Natural killer cell (primary cell): ENCODE data around the gene TBC1D22B. TPM values are rescaled to one million over a fixed set of nuclear protein-coding genes. Genes with fewer than 3 reads are reported as not detected.
"Not testable (repeated sequence)": the region's sequence is repeated elsewhere in the genome, so short reads cannot be mapped to it uniquely, and the experiment has no call there.

ENCODE experiments used
- ATAC-seq, 3 donors: fragments of 150-1000 bp in 2 of 3; fragments of 200-7000 bp in 1 of 3; cut with Tn5 transposase; 1 replicate in 1 of 3; 2 replicates in 2 of 3; pipeline ENCODE4 v1.10.0; 2021; ENCODE audit warnings: mild to moderate bottlenecking in 2 of 3, moderate library complexity in 2 of 3
- DNase-seq, 2 donors: peaks; one replicate each; pipeline versions ENCODE4 v3.0.0 to v3.0.0-alpha.2; 2013 to 2021; ENCODE audit warnings: mixed read lengths in 1 of 2
- H3K27ac ChIP-seq: one replicate; pipeline ENCODE4 v1.5.1; 2013; ENCODE audit warnings: mild to moderate bottlenecking, low read length
- H3K27me3 ChIP-seq: one replicate; pipeline ENCODE4 v1.6.1; 2013; ENCODE audit warnings: low read length; ENCODE audit not compliant: control insufficient read depth, insufficient read depth
- H3K36me3 ChIP-seq: one replicate; pipeline ENCODE4 v1.6.1; 2013; ENCODE audit warnings: low read length; ENCODE audit not compliant: control insufficient read depth, insufficient read depth
- H3K4me1 ChIP-seq: one replicate; pipeline ENCODE4 v1.6.1; 2013; ENCODE audit warnings: low read length; ENCODE audit not compliant: control insufficient read depth, insufficient read depth
- H3K4me3 ChIP-seq: one replicate; pipeline ENCODE4 v1.5.1; 2013; ENCODE audit warnings: low read length
- H3K9me3 ChIP-seq: one replicate; pipeline ENCODE4 v1.6.1; 2013; ENCODE audit warnings: low read length; ENCODE audit not compliant: control insufficient read depth, insufficient read depth
- H3K27ac Mint-ChIP-seq, 2 donors: one replicate each; pipeline ENCODE4 v1.8.0; 2022; ENCODE audit warnings: mild to moderate bottlenecking in 2 of 2, mixed read lengths in 2 of 2, moderate library complexity in 1 of 2
- H3K27me3 Mint-ChIP-seq, 2 donors: one replicate each; pipeline ENCODE4 v1.8.0; 2022; ENCODE audit warnings: low read depth in 2 of 2, mixed read lengths in 2 of 2
- H3K36me3 Mint-ChIP-seq: one replicate; pipeline ENCODE4 v1.8.0; 2022; ENCODE audit warnings: mixed read lengths
- H3K4me1 Mint-ChIP-seq, 2 donors: one replicate each; pipeline ENCODE4 v1.8.0; 2022; ENCODE audit warnings: mixed read lengths in 2 of 2
- H3K4me3 Mint-ChIP-seq: one replicate; pipeline ENCODE4 v1.8.0; 2022; ENCODE audit warnings: mild to moderate bottlenecking, moderate library complexity, mixed read lengths
- H3K9me3 Mint-ChIP-seq, 2 donors: one replicate each; pipeline ENCODE4 v1.8.0; 2022; ENCODE audit warnings: mixed read lengths in 2 of 2
- CTCF ChIP-seq: fragments of 200-600 bp; IDR thresholded peaks from one replicate; pipeline ENCODE4 v1.8.0; 2022; ENCODE audit warnings: antibody characterized with exemption
- WGBS: methylation state at CpG from one replicate; pipeline ENCODE4 v1.1.7; 2013; ENCODE audit warnings: missing lambda C conversion rate; ENCODE audit not compliant: insufficient coverage; 5-methylcytosine and 5-hydroxymethylcytosine counted together
- intact Hi-C: fragments of 100-400 bp; cut with micrococcal nuclease; formaldehyde crosslinking; loops from one replicate; pipeline ENCODE4 v1.14.2; 2022
- total RNA-seq, 4 donors: library from RNA; stranded (reverse); fragments of 120-200 nt in 1 of 4; gene quantifications; one replicate each; pipeline versions ENCODE4 v1.2.3 to v1.2.4, GENCODE V29; 2013 to 2022

TBC1D22B gene
- total RNA-seq, 3 donors from 2014 or later (not counting 1 experiment from before 2014, with no cell fraction given), result 8.0 to 12.1 (median 12.0) TPM

GRCh38 chr6:37306624-37307222 is 49.2 kb downstream of the TBC1D22B start:
- intact Hi-C loops, result no loop called here
- TF ChIP-seq CTCF, result no peak
- Histone ChIP-seq H3K9me3 (no peaks in the 10 kb centered on the region), H3K27me3 (no peaks in the 10 kb centered on the region), H3K27ac (no peak overlapping the region), H3K4me3 (no peak overlapping the region), H3K36me3 (peaks cover 30% of the 10 kb centered on the region), H3K4me1 (no peaks in the 10 kb centered on the region)
- peaks cover 16% of the 10 kb centered on the region for H3K36me3 Mint-ChIP-seq
- no peak for DNase-seq
- no peaks in the 10 kb centered on the region for H3K4me1 Mint-ChIP-seq
- 100% methylated on average over 2 of the region's 4 CpGs for WGBS
- ATAC-seq, result no peak
- H3K27me3 Mint-ChIP-seq, result no peaks in the 10 kb centered on the region
- no peaks in the 10 kb centered on the region for H3K9me3 Mint-ChIP-seq
- H3K4me3 Mint-ChIP-seq, result no peak overlapping the region
- H3K27ac Mint-ChIP-seq, result no peak overlapping the region

GRCh38 chr6:37307484-37307883 is 49.9 kb downstream of the TBC1D22B start:
- H3K27ac Mint-ChIP-seq, H3K27ac ChIP-seq, ATAC-seq, H3K4me3 Mint-ChIP-seq, H3K27me3 ChIP-seq, H3K4me1 ChIP-seq, H3K9me3 Mint-ChIP-seq, H3K27me3 Mint-ChIP-seq, H3K9me3 ChIP-seq, intact Hi-C loops, DNase-seq, H3K4me1 Mint-ChIP-seq, H3K4me3 ChIP-seq: not testable (repeated sequence)
- H3K36me3 Mint-ChIP-seq, result peaks cover 16% of the 10 kb centered on the region
- 97% methylated on average over 10 of the region's 10 CpGs for WGBS
- H3K36me3 ChIP-seq, result peaks cover 26% of the 10 kb centered on the region

GRCh38 chr6:37308069-37308815 is 50.7 kb downstream of the TBC1D22B start:
- Histone ChIP-seq H3K4me3 (no peak overlapping the region), H3K9me3 (no peaks in the 10 kb centered on the region), H3K27ac (no peak overlapping the region), H3K36me3 (peaks cover 24% of the 10 kb centered on the region), H3K4me1 (no peaks in the 10 kb centered on the region), H3K27me3 (no peaks in the 10 kb centered on the region)
- DNase-seq (no peak), ATAC-seq (no peak)
- Mint-ChIP-seq H3K27ac (no peak overlapping the region), H3K27me3 (no peaks in the 10 kb centered on the region), H3K36me3 (peaks cover 9% of the 10 kb centered on the region), H3K4me1 (no peaks in the 10 kb centered on the region), H3K4me3 (no peak overlapping the region), H3K9me3 (no peaks in the 10 kb centered on the region)
- no peak for TF ChIP-seq CTCF
- 91% methylated on average over 5 of the region's 5 CpGs for whole genome bisulfite sequencing
- intact Hi-C loops, result no loop called here

GRCh38 chr6:37309046-37309445 is 51.5 kb downstream of the TBC1D22B start:
- Histone ChIP-seq H3K4me1 (no peaks in the 10 kb centered on the region), H3K36me3 (peaks cover 21% of the 10 kb centered on the region), H3K27me3 (no peaks in the 10 kb centered on the region), H3K4me3 (no peak overlapping the region), H3K27ac (no peak overlapping the region), H3K9me3 (no peaks in the 10 kb centered on the region)
- TF ChIP-seq CTCF, result no peak
- ATAC-seq, result no peak
- intact Hi-C loops, result no loop called here
- H3K27ac Mint-ChIP-seq, result no peak overlapping the region
- H3K4me1 Mint-ChIP-seq, result no peaks in the 10 kb centered on the region
- DNase-seq, result no peak
- no peaks in the 10 kb centered on the region for H3K27me3 Mint-ChIP-seq
- no peak overlapping the region for H3K4me3 Mint-ChIP-seq
- H3K36me3 Mint-ChIP-seq, result peaks cover under 1% of the 10 kb centered on the region
- WGBS, result 78% methylated on average over 1 of the region's 1 CpG
- no peaks in the 10 kb centered on the region for H3K9me3 Mint-ChIP-seq
